Transverse colon (tissue), 4 donors: Measurements from ENCODE around the gene ZBTB26.

Experiments
- CTCF ChIP-seq, 5 experiments: fragments of 200-600 bp in 3 of 5; fragments of 450-650 bp in 2 of 5; sonication (generic) in 3 of 5; IDR thresholded peaks; 1 replicate in 2 of 5; 2 replicates in 3 of 5; pipeline ENCODE4 v1.5.1; 2016 to 2017; ENCODE audit warnings: antibody characterized with exemption in 5 of 5, inconsistent platforms in 3 of 5, mild to moderate bottlenecking in 2 of 5, moderate library complexity in 1 of 5
- POLR2AphosphoS5 ChIP-seq, 3 donors: sonication (generic); formaldehyde crosslinking; IDR thresholded peaks; one replicate each; pipeline ENCODE4 v1.6.1; 2016; ENCODE audit warnings: antibody characterized with exemption in 3 of 3

GRCh38 chr9:122951056-122951455 is 19.7 kb upstream of the ZBTB26 start:
- TF ChIP-seq CTCF (IDR thresholded peaks at IDR 0.05): no peak
- no peak for TF ChIP-seq POLR2AphosphoS5 (IDR thresholded peaks at IDR 0.05)
